ENCODE results near the gene TTBK1. TPM values are rescaled to one million over a fixed set of nuclear protein-coding genes. Genes with fewer than 3 reads are reported as not detected.

Gene TTBK1
- total and polyA plus RNA-seq, 10 of the 15 experiments (the other 5 are each of a cell fraction or from before 2014, with no cell fraction given) = 0.05 to 0.27 TPM; not detected in 8

DNA sequence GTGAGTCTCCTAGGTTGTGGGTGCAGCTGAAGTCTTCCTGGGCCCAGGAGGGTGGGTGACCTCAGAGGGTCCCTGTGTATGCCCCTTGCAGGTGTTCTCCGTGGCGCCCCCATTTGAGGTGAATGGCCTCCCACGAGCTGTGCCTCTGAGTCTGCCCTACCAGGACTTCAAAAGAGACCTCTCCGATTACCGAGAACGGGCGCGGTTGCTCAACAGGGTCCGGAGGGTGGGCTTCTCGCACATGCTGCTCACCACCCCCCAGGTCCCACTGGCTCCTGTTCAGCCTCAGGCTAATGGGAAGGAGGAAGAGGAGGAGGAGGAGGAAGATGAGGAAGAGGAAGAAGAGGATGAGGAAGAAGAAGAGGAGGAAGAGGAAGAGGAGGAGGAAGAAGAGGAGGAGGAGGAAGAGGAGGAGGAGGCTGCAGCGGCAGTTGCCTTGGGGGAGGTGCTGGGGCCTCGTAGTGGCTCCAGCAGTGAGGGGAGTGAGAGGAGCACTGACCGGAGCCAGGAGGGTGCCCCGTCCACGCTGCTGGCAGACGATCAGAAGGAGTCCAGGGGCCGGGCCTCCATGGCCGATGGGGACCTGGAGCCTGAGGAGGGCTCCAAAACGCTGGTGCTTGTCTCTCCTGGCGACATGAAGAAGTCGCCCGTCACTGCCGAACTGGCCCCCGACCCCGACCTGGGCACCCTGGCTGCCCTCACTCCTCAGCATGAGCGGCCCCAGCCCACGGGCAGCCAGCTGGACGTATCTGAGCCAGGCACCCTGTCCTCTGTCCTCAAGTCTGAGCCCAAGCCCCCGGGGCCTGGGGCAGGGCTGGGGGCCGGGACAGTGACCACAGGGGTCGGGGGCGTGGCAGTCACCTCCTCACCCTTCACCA, 39.6 kb downstream of the TTBK1 start:
- Histone ChIP-seq H3K9ac (ENCODE audit: control insufficient read depth, insufficient read depth, low read length) (no peak overlapping the region), H3K4me1 (ENCODE audit: control insufficient read depth, insufficient read depth, low read length) (no peaks in the 10 kb centered on the region), H3K4me2 (ENCODE audit: control insufficient read depth, insufficient read depth) (no peak overlapping the region), H4K20me1 (ENCODE audit: control insufficient read depth, insufficient read depth) (no peaks in the 10 kb centered on the region), H2AFZ (ENCODE audit: control insufficient read depth, low read depth, low read length) (no peak overlapping the region), H3K36me3 (ENCODE audit: control insufficient read depth in 2 of 2, insufficient read depth in 2 of 2, low read length in 1 of 2) (no peaks in the 10 kb centered on the region), H3K9me3 (replicated peaks; ENCODE audit: control insufficient read depth, insufficient read depth, low read length) (no peaks in the 10 kb centered on the region), H3K4me3 (no peak overlapping the region), H3K27me3 (replicated peaks in 1 of 2; ENCODE audit: control insufficient read depth in 2 of 2, insufficient read depth in 2 of 2, low read length in 1 of 2) (peaks cover 0 to 2% of the 10 kb centered on the region in 2 experiments; a peak in 3 of 4 replicates), H3K27ac (ENCODE audit: control insufficient read depth, insufficient read depth) (no peak overlapping the region), H3K79me2 (ENCODE audit: control insufficient read depth, insufficient read depth, low read length) (no peaks in the 10 kb centered on the region)
- ChIA-PET POLR2A (no interaction called here), RAD21 (ENCODE audit: unreplicated experiment) (no interaction called here), SMC1A (ENCODE audit: uncharacterized antibody, unreplicated experiment) (interaction anchor here (1.5 kb wide), 1 partner anchor 14 kb away, joined by 3 read pairs; no protein-coding TSS in a partner anchor), CTCF (interaction anchor here (1.2 kb wide), 1 partner anchor 52 kb away, joined by 4 read pairs; no protein-coding TSS in a partner anchor)
- 45% methylated on average over 32 of the region's 32 CpGs for WGBS (ENCODE audit: insufficient coverage, insufficient replicate concordance, low lambda C conversion rate, missing lambda C conversion rate)
- TF ChIP-seq KDM1A (IDR thresholded peaks at IDR 0.05; ENCODE audit: borderline replicate concordance) = no peak
- no peak for FAIRE-seq
- intact Hi-C loops (cut with micrococcal nuclease; ENCODE audit: unreplicated experiment) = no loop called here
- no peak for DNase-seq (ENCODE audit: low read depth, low spot score)
- in situ Hi-C loops (cut with MboI) = no loop called here
- ATAC-seq = no peak
- BruUV-seq (replicated peaks) = no TSS peak

DNA sequence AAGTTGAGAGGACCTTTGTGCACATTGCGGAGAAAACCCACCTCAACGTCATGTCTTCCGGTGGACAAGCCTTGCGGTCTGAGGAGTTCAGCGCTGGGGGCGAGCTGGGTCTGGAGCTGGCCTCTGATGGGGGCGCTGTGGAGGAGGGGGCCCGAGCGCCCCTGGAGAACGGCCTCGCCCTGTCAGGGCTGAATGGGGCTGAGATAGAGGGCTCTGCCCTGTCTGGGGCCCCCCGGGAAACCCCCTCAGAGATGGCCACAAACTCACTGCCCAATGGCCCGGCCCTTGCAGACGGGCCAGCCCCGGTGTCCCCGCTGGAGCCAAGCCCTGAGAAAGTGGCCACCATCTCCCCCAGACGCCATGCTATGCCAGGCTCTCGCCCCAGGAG, 40.2 kb downstream of the TTBK1 start:
- no peaks in the 10 kb centered on the region for H3K79me2 ChIP-seq (ENCODE audit: control insufficient read depth, insufficient read depth, low read length)
- WGBS (ENCODE audit: insufficient coverage, insufficient replicate concordance, low lambda C conversion rate, missing lambda C conversion rate) = 56% methylated on average over 18 of the region's 18 CpGs
- TF ChIP-seq CEBPB (IDR thresholded peaks at IDR 0.05; ENCODE audit: borderline replicate concordance in 1 of 2, low read depth in 2 of 2, low read length in 2 of 2) (no peak), IRF3 (IDR thresholded peaks at IDR 0.05) (no peak), ZBED1 (IDR thresholded peaks at IDR 0.05; ENCODE audit: borderline replicate concordance) (no peak), SP1 (IDR thresholded peaks at IDR 0.05; ENCODE audit: low read depth, low read length) (no peak), E2F8 (IDR thresholded peaks at IDR 0.05; ENCODE audit: low read depth, partially characterized antibody) (no peak), DPF2 (IDR thresholded peaks at IDR 0.05) (no peak), EZH2 (IDR thresholded peaks at IDR 0.05; ENCODE audit: borderline replicate concordance, control insufficient read depth, low read depth, low read length) (no peak), RFX5 (IDR thresholded peaks at IDR 0.05; ENCODE audit: low read depth, low read length) (no peak), ZBTB33 (IDR thresholded peaks at IDR 0.05) (no peak), SMAD5 (IDR thresholded peaks at IDR 0.05; ENCODE audit: low read depth) (no peak)

More for the DNA sequence above, 40.2 kb downstream of the TTBK1 start:
- DNase-seq (ENCODE audit: low read depth, low spot score) (no peak), ATAC-seq (no peak), FAIRE-seq (no peak)
- Histone ChIP-seq H3K9me3 (replicated peaks; ENCODE audit: control insufficient read depth, insufficient read depth, low read length) (no peaks in the 10 kb centered on the region), H3K27me3 (replicated peaks in 1 of 2; ENCODE audit: control insufficient read depth in 2 of 2, insufficient read depth in 2 of 2, low read length in 1 of 2) (peaks cover 0 to 2% of the 10 kb centered on the region in 2 experiments; a peak in 3 of 4 replicates), H4K20me1 (ENCODE audit: control insufficient read depth, insufficient read depth) (no peaks in the 10 kb centered on the region), H3K4me2 (ENCODE audit: control insufficient read depth, insufficient read depth) (no peak overlapping the region), H3K27ac (ENCODE audit: control insufficient read depth, insufficient read depth) (no peak overlapping the region), H3K9ac (ENCODE audit: control insufficient read depth, insufficient read depth, low read length) (no peak overlapping the region), H3K4me1 (ENCODE audit: control insufficient read depth, insufficient read depth, low read length) (no peaks in the 10 kb centered on the region), H2AFZ (ENCODE audit: control insufficient read depth, low read depth, low read length) (no peak overlapping the region), H3K4me3 (no peak overlapping the region), H3K36me3 (ENCODE audit: control insufficient read depth in 2 of 2, insufficient read depth in 2 of 2, low read length in 1 of 2) (no peaks in the 10 kb centered on the region)
- intact Hi-C loops (cut with micrococcal nuclease; ENCODE audit: unreplicated experiment) (no loop called here), in situ Hi-C loops (cut with MboI) (no loop called here)
- CTCF ChIA-PET = no interaction called here
- RAD21 ChIA-PET (ENCODE audit: unreplicated experiment) = no interaction called here
- POLR2A ChIA-PET = no interaction called here
- BruUV-seq (replicated peaks) = no TSS peak
- SMC1A ChIA-PET (ENCODE audit: uncharacterized antibody, unreplicated experiment) = no interaction called here

Data from GM12878 (cell line).